C4-2B (cell line): ENCODE data around the gene ESYT1.

ENCODE experiments used
- CTCF ChIP-seq: fragments of 450-650 bp; conservative IDR thresholded peaks from 2 replicates; pipeline ENCODE4 v1.5.1; 2017; ENCODE audit warnings: mild to moderate bottlenecking
- ZFX ChIP-seq: fragments of 450-650 bp; IDR thresholded peaks from 2 replicates; pipeline ENCODE4 v1.6.1; 2017

GRCh38 chr12:56172839-56173238 lies 44.8 kb downstream of the ESYT1 start:
- TF ChIP-seq CTCF (no peak), ZFX (no peak)
